HG03442 (cell line): ENCODE measurements around the gene UNCX.
"Not testable (repeated sequence)": the region's sequence is repeated elsewhere in the genome, so short reads cannot be mapped to it uniquely, and the experiment has no call there.

Experiments used
- ATAC-seq: cut with Tn5 transposase; IDR thresholded peaks from one replicate; pipeline ENCODE4 v1.9.1; 2021; ENCODE audit warnings: mild to moderate bottlenecking, moderate library complexity; ENCODE audit not compliant: unreplicated experiment

The UNCX gene

DNA sequence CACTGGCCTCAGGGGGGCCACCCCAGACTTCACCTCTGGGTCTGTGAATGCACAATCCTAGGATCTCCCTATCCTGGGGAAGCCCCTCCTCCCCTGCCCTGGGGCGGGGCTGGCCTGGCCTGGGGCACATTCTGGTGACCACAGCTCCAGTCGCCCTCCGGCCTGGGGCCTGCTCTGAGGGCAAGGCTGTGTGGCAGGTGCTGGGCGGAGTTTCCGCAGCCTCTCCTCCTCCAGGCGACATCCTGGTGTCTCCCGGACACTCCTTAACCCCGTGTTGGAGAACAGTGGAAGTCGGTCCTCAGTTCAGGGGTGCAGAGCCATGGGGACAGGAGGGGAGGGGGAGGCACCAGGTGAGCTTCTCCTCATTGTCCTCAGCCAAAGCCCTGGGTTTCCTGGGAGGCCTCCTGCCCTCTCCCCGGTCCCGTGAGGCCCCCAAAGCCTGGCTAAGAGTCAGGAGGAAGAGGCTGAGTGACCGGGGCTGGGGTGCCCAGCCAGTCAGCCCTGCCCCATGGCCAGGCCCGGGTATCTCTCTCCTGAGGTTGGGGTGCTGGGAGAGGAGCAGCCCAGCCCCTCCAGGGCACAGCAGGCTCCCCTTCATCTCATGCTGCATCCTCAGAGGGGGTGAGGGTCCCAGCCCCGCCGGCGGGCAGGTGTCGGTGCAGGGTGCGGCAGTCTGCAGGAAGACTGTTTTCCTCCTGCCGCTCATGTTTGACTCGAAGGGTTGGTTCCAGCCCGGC is 22.6 kb downstream of the UNCX start:
- ATAC-seq: no peak

DNA sequence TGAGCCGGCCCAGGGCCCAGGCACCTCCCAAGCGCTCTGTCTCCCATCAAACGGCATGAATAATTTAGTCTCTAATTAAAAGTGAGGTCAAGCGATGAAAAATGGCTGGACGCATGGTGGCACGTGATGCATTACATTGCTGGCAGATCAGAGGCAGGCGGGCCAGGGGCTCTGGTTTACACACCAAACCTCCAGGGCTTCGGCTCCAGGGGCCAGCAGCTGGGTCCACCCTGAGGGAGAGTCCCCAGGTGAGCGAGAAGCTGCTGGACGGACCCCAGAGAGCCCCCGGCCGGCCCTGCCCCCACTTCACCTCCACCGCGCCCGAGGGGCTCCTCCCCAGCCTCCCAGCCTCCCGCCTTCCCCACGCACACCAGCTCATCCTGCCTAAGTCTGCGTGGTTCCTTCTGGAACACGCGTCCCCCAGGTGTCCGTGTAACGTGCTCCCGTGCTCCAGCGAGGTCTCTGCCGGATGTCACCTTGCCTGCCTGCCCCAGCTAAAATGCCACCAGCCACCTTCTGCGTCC is 23.2 kb downstream of the UNCX start:
- no peak for ATAC-seq

DNA sequence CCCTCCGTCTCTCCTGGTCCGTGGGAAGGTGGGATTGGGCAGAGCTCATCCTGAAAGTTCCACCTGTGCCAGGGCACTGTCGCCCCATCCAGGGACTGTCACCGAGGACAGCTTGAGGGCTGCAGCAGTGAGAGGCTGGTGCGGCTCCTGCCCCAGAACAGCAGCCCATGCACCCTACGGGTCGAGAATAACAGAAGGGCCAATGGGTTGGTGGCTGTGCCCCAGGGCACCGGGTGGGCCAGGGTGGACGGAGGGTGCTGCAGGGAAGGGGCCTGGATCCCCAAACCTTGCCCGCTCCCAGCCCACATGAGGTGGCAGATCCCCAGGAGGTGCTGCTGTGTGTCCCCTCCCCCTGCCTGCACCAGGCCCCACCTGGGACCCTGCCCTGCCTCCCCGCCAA is 23.9 kb downstream of the UNCX start:
- ATAC-seq: no peak

DNA sequence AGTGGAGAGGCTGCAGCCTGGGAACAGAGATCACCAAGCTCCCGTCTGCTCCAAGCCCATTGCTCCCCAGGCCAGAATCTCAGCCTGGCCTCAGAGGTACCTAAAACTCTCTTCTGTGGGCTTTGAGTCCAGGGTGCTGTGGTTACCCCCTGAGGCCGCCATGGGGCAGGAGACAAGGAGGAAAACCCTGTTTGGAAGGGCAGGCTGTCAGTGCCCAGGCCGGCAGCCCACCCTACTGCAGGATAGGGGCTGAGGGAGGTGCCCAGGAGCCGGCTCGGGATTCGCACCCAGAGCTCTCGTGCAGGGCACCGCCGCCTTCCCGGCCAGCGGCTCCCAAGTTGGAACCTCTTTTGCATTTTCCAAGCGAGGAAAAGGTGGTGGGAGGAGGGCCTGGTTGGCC is 24.5 kb downstream of the UNCX start:
- ATAC-seq: no peak

DNA sequence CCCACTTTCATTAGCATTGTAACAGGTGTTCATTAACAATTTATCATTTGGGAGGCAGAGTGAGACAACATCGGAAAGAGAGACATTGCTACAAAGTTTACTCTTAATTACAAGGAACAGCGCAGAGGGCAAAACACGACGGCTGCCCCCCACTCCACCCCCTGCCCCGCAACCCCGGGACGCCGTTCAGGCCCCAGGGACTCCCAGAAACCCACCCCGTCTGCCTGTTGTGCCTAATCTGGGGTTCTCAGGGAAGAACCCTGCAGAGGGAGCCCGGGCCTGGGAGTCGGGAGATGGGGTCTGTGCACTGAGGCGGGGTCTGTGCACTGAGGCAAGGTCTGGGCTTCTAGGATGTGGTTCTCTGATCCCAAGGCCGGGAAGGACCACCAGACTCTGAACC is 25.2 kb downstream of the UNCX start:
- ATAC-seq: no peak

DNA sequence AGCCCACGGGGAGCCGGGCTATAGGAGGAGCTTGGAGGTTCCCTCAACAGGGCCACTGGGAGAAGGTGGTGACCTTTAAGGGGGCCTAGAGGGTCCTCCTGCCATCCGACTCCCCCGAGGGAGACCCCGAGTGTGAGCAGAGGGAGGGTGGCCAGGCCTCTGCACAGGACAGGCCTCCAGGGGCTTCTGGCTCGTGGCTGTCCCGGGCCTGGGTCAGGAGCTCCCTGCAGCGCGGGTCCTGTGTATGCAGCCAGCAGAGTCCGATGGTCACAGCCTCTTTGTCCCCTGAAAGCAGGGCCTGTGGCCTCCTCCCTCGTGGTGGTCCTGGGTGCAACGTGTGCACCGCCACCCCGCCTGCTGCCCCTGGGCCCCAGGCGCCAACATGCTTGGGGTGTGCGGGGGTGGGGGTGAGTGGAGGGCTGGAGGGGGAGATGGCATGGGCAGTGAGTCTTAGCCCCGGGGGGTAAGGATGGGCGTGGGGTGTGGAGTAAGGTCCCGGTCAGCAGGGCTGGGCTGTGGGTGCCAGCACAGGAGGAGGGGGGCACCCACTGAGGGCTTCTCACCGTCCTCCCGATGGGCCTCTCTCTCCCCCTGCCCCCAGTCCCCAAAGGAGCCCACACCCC is 27.1 kb downstream of the UNCX start:
- ATAC-seq: no peak

DNA sequence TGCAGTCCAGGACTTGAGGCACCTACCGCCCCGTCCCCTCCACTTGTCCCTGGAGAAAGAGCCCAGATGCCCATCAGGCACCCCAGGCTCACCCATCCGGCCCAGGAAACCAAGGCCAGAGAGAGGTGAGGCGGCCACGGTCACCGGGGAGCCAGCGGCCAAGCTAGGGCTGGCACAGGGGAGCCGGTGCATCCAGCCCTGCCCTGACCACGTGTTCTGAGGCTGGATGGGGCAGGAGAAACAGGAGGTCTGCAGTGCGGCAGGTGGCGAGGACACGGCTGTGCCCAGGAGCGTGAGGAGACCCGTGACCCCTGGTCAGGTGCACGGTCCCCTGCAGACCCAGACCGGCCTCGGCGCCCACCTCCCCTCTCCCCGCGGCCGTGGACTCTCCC is 27.6 kb downstream of the UNCX start:
- ATAC-seq: no peak

DNA sequence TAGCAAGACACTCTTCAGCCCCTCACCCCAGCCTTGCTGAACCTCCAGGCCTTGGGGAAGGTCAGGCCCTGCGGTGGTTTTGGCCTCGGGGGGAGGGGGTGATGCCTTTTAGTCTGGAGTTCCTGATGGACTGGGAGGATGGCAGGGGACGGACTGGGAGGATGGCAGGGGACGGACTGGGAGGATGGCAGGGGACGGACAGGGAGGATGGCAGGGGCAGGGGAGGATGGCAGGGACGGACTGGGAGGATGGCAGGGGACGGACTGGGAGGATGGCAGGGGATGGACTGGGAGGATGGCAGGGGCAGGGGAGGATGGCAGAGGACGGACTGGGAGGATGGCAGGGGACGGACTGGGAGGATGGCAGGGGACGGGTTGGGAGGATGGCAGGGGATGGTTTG is 28.4 kb downstream of the UNCX start:
- not testable (repeated sequence) for ATAC-seq

DNA sequence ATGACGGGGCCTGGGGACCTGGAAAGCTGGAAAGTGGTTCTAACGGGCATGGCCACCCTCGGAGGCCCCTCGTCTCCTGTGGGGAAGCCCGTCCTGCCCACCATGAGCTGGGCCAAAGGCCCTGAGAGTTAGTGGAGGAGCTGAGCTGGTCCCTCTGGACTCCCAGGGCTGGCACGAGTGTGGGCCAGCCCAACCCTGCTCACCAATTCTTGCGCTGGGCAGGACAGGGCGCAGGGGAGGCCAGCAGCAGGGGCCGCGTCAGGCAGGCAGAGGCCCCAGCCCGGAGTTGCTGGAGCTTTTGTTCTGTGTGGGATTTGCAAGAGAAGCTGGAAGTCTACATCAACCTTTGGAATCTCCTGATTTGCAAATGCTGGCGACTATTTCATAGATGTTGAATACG is 29.8 kb downstream of the UNCX start:
- no peak for ATAC-seq

DNA sequence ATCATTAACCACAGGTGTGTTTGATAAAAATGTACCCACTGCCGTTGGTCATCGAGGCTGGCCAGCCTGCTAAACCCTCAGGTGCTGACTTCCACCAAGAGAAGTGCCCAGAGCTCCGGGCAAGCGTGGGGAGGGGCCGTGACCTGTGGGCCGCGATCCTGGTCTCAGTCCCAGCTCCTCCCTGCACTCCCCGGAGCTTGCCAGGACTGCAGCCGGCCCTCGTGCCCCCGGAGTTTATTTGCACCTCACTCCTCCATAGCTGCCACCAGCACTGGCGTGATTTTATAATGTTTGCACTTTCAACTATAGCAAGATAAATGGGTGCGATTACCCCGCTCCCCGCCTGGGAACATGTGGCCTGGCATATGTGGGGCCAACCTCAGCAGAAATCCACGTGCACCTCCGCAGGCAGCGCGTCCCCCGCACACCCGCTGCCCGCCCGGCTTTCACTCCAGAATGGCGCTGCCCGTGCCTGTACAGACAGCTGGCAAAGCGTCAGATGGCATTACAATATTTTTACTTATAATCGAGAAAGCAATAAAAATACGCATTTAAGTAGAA is 30.8 kb downstream of the UNCX start:
- no peak for ATAC-seq

DNA sequence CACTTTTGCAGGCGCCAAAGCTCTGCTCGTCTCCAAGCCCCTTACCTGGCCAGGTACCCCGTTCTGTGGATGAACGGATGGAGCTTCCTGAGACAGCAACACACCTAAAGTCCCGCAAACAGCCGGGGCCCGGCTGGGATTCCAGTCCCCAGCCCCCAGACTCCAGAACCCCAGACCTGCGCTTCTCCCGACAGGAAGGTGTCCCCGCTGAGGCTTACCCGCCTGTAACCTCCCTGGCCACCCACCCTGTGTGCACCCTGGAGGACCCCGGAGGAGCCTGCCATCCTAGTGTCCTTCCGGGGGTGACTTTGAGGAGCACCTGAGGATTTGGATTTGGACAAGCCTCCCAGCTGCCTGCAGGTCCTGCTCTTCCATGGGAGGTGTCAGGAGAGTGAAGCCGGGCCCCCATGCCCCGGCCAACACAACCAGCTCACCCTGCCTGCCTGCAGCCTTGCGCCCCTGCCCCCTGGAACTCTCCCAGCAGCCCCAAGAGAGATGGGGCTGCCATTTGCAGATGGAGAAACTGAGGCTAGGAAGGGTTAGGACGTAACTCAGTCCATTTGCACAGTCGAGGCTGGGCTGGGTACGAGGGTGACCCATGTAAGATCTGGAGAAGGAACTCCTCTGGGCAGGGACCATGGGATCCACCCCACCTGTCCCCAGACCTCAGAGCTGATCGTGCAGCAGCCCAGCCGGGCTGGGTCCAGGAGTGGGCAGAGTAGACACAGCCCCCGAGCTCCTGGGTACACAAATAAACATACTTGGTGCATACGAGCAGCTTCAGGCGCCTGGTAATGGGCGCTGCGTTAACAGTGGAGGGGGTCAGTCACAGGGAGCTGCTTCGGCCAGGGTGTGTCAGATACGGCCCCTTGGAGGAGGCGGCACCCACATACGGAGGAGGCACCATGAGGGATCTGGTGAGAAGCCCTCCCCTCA is 31.9 kb downstream of the UNCX start:
- no peak for ATAC-seq

DNA sequence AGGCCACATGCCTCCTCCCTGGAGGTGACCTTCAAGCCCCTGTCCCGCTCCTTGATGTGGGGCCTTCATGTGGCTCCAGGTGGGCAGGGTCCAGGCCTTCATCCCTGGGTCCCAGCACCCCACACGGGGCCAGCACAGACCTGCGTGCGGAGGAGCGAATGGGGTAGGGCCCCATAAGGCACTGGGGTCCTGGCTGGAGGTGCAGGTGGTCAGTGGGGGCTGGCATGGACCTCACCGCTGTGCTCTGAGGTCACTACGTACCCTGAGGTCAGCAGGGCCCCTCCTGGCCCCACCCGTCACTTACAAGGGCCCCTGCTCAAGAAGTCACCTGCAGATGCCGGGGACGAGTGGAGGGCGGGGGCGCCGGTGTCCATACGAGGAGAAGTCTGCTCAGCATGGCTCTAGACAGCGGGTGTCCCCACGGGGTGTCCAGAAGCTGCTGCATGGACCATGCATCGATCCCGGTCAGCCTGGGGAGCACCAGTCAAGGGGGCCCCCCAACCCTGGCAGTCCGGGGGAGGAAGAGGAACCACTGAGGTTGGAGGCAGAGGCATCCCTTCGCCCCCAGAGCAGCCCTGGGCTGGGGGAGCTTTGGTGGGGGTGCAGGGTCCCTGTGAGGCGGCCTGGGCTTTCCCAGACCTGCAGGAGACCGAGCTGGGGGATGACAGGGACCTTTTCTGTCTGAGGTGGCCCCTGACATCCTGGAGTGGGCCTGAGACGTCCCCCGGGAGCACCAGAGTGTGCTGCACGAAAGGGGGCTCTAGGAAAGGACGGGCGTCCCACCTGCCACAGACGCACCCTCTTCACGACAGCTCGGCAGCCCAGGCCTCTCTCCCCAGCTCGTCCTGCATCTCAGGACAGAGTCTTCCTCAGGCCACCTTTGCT is 34.6 kb downstream of the UNCX start:
- no peak for ATAC-seq

DNA sequence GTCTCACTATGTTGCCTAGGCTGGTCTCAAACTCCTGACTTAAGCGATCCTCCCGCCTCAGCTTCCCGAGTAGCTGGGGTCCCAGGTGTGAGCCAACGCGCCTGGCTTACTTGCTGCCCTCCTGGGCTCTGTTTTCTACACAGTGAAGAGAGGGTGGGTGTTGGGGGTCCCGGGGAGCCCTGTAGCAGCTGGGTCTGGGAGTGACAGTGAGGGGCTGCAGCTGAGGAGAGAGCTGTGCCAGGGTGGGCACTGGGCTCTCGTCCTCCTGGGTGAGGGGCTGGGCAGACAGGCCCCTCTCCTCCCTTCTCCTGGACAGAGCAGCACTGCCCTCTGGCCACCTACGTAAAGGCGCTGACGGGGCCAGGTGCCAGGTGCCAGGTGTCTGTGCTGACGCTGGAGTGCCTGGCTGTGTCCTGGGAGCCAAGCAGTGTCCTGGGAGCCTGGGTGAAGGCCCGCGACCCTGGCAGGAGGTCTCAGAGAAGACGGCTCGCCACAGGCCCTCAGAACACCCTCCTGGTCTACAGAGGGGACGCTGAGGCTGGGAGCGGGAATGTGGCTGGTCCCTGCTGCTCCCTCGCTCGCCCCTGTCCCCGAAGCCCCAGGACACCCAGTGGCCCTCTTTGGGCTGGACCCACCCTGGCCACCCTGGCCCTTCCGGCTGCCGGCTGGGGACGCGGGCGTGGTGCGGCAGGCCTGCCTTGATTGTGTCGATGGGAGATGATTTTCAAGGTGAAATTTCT is 35.6 kb downstream of the UNCX start:
- ATAC-seq: no peak

DNA sequence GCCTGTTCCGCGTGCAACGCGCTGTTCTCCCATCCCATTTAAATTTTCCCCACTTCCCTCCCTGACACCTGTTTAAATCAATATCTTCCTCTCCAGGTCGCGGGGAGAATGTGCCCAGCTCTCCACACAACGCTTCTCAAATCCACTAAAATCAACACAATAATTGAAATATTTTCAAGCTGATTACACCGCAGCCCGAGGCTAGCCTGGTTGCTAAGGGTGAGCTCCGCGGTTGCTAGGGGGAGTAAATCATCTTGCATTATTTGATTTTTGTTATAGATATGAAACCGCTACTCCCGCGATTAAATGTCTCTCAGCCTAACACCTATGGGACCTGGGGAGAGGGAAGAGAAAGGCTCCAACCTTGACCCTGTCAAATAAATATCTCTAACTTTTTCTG is 36.2 kb downstream of the UNCX start:
- ATAC-seq: no peak

DNA sequence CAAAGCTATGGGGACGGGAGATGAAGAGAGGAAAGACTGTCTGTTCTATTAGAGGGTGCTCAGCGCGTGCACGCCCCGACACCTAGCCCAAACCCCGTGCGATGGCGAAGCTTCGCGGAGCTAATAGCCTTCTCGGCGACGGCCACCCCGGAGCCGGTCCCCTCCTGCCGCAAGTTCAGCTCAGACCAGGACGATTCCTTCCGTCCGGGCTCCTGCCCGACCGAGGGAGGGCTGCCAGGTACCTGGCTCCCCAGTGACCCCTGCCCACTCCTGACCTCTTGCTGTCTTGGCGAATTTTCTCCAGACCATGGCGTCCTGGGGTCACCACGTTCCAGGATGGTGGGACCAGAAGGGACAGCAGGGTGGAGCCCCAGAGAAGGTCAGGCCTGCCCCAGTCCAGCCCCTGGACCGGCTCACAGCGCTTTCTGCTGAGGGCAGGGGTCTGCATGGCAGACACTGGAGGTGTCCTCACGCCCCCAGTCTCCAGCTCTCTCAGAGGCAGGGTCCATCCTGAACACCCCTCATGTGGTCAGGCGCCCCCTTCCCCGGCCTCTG is 36.7 kb downstream of the UNCX start:
- no peak for ATAC-seq

DNA sequence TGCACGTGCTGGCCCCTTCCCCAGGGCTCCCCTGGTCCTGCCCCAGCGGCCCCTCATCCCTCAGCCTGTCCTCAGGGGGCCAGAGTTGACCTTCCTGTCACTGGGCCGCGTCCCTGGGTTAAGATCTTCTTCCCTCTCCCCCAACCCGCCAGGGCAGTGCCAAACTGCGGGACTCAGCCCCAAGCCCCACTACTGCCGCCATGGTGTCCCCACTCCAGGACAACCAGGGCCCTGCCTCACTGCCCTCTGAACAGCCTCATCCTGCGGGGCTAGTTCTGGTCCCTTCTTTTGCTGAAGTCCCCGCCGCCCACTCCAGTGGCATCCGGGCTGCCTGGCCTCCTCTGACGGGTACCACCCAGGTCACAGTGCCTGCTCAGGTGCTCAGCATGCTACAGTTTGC is 37.5 kb downstream of the UNCX start:
- ATAC-seq: no peak

DNA sequence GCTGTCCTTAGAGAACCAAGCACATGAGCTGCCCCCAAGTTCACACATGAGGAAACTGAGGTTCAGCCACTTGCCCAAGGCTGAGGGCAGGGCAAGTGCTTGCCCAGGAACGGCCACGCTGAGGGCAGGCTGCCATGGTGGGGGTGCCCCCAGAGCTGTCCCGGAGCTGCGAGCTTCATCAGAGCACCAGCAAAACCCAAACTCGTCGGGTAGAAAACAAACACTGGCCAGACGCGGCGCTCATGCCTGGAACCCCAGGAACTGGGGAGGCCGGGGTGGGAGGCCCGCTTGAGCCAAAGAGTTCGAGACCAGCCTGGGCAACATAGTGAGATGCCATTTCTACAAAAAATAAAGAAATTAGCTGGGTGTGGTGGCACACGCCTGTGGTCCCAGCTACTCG is 38.4 kb downstream of the UNCX start:
- ATAC-seq: no peak

DNA sequence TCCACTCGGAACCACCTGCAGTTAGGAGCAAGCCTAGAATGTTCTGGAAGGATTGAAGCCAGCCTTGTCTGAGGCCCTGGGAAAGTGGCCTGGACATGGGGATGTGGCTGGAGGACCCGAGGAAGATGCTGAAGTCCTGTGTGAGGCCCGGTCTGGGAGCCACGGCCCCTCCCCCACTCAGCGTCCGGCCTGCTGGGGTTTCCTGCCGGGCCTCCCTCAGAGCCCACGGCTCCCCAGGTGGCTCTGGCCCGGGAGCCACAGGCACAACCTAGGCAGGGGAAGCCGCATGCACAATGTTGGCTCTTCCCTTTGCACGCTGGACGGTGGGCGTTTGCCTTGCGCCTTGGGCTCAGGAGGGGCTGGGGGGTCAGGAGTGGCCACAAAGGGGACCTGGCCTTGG is 39.0 kb downstream of the UNCX start:
- ATAC-seq: no peak

DNA sequence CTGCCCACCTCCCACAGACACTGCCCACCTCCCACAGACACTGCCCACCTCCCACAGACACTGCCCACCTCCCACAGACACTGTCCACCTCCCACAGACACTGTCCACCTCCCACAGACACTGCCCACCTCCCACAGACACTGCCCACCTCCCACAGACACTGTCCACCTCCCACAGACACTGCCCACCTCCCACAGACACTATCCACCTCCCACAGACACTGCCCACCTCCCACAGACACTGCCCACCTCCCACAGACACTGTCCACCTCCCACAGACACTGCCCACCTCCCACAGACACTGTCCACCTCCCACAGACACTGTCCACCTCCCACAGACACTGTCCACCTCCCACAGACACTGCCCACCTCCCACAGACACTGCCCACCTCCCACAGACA is 39.5 kb downstream of the UNCX start:
- not testable (repeated sequence) for ATAC-seq
